SKM-1 treated with dmso at 0.1 percent for 144 hours (cell line): ENCODE results near the gene C1orf87.
A peak's percentile ranks its signal among the peaks of the same experiment; 100 is the strongest.
"Not testable (repeated sequence)": the region's sequence is repeated elsewhere in the genome, so short reads cannot be mapped to it uniquely, and the experiment has no call there.

Source experiments
- DNase-seq: peaks from one replicate; lab custom pipeline; 2025; ENCODE audit not compliant: unreplicated experiment; lab: John Stamatoyannopoulos, UW

Gene C1orf87

DNA sequence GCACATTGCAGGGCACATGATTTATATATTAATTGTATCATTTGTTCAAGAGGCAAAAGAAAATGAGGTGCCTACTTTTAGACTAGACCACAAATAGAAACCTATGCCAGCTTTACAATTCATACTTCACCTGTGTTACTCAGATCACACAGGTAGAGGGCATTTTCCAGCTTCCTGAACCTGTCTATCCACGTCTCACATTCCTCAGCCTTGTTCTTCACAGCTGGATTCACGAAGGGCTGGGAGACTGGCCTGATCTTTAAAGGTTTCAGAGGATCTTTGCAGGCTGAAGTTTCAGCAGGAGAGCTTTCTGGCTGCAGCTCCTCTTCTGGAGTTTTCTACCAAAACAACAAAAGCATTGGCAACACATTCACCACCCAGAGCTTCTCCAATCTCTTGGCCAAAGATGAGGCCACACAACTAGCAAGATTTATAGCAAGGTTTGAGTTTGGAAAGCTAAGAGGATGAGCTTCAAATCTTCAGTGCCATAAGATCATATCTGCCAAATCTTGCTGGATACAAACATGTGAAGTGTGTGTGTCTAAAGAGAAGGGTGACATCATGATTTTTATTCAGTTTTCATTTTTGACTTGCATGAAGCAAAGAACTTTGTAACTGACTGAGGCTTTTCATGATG is 76.0 kb downstream of the C1orf87 start:
- DNase-seq = no peak

- DNase-seq = no peak
Observed at GRCh38 chr1:59994302-59995198, 79.0 kb downstream of the C1orf87 start.

DNA sequence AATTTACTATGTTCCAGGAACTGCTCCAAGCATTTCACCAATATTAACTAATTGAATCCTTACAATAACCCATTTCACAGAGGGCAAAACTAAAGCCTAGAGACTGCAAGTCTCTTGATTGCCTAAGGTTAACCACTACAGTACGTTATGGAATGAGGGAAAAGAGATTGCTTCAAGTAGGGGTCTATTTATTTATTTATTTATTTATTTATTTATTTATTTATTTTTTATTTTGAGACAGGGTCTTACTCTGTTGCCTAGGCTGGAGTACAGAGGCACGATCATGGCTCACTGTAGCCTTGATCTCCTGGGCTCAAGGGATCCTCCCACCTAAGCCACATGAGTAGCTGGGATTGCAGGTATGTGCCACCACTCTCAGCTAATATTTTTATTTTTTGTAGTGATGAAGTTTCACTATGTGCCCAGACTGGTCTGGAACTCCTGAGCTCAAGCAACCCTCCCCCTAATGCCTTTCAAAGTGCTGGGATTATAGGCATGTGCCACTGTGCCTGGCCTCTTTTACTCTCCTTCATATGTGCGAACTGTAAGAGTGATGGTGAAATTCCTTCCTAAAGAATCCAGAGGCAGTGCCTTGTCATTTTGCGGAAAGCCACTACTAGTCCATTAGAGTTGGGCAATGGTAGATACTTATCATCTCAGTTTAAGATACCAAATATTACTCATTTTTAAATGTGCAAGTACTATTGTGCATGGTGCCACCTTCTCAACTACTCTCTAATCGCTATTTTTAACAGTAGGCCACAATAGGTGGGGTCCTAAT is 81.3 kb downstream of the C1orf87 start:
- DNase-seq = no peak

GRCh38 chr1:59990470-59990869 is 83.1 kb downstream of the C1orf87 start:
- DNase-seq = no peak

DNA sequence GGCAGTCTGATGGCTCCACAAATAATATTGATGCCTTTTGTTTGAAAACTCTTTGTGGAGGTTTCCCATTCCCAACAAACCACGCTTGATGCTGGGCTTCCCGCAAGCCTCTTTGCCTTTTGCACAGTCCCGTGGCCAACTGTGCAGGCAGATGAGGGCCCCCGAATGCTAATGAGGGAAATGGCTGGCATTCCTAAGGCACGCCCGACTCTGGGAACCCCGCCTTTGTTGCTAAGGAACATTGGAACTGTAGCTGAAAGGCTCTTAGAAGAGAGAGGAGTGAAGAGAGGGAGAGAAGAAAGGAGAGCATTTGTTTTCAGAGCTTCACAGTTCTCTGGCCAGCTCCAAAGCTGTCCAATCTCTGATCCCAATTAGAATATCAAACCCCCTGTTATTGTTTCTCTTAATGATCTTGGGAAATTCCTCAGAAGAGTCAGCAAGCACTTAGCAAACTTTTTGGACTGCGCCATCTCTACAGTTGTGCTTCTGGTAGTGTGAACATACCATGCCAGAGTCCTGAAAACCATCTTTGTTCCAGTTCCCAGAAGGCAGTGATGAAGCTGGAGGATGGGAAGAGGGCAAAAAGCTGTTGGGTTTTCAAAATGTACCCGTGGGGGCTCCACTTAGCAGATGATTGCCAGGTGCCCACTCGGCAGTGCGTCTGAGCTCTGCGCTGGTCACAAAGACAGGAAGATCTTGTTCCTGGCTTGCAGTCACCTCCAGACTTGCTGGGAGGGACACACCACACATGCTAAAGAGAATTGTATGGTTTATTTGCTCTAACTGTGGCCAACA is 86.9 kb downstream of the C1orf87 start:
- DNase-seq = peak; percentile 44

- DNase-seq = no peak
Observed at GRCh38 chr1:59985911-59986515, 87.6 kb downstream of the C1orf87 start.

DNA sequence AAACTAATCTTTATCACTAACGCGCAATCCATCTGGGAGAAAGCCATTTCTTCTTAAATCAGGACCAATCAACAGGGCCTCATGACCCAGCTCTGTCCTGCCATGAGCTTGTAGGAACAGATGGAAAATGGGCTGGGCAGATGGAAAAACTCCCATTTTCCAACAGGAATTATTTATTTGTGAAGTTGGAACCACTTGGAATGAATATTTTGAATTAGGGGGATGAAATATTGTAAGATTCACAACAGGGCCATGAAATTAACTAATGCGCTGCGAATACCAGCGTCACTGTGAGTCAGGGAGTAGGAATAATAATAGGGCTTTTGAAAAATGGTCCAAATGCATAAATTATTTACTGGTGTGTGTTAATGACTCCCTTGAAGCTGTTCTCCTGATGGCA is 93.9 kb downstream of the C1orf87 start:
- DNase-seq = no peak

- DNase-seq = no peak
Observed at GRCh38 chr1:59978511-59978910, 95.1 kb downstream of the C1orf87 start.

DNA sequence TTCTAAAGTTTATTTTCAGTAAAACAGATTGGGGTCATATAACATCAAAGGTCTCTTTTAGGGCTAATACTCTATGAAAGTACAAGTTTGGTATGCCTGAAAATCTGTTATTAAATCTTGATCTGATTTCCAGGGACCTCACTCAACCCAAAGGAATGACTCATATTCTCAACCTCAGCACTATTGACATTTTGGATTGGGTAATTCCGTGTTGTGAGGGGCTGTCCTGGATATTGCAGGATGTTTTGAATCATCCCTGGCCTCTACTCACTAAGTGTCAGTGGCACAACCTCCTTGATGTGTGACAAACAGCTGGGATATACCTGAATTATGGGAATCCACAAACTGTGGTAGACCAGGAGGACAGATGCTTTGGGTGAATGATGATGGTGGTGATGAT is 95.5 kb downstream of the C1orf87 start:
- no peak for DNase-seq

DNA sequence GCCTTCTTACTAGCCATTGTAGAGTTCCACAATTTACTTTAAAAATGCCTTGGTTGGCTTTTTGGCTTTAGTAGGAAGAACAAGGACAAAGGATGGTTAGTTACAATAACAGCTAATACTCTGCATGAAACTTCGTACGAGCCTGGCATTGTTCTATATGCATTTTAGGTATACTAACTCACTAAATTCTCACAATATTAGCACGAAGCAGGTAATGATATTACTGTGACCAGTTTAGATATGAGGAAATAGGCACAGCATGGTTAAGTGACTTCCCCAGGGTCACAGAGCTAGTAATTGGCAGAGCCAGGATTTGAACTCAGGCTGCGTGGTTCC is 96.5 kb downstream of the C1orf87 start:
- no peak for DNase-seq

DNA sequence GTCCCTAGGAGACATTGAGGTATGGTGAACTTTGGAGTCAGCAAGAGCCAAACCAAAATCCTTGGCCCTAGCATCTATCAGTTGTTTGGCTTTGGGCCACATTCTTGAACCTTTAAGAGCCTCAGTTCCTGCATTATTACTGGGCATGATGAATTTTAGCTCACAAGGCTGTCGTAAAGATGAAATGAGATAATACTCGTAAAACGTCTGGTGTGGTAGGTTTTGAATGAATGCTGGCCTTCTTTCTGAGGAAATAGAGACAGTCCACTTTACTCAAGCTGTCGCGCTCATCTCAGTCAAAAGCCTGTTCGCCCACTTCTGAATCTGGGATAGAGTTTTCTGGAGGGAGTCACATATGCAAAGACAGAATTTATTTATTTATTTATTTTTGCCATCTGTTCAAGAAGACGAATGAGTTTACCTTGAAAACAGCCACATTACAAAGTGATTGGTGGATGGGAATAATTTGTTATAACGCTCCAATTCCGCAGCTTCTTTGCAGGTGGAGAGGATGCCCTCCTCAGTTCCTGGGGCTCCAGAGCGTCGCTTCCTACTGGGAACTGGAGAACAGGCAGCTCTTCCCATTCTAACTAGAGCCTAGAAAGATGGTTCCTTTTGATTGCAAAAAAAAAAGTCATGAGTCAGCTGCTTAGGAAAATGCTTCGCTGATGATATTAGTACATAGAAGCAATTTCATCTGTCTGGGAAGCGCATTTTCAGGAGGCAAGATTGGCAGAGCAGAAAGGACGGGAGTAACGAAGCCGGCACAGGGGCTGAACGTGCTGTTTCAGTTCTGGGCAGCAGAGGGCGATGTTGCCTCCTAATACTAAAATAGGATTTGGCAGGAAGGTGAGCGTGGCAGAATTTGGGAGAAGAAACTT is 97.1 kb downstream of the C1orf87 start:
- peak; percentile 22 for DNase-seq

DNA sequence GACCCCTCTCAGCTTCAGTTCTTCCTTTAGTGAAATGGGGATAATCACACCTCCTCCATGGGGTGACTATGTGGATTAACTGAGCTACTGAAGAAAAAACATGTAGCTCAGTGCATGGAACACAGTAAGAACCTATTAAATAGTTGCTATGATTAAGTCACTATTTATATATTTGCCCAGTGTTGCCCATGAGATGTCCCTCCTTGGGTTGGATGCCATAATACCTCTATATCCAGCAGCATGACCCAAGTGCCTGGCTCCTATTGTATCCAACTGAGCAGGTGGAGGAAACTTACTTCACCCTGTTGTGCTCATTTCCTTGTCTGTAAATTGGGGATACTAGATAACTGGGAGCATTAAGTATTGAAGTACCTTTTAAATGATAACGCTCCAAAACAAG is 99.9 kb downstream of the C1orf87 start:
- no peak for DNase-seq

DNA sequence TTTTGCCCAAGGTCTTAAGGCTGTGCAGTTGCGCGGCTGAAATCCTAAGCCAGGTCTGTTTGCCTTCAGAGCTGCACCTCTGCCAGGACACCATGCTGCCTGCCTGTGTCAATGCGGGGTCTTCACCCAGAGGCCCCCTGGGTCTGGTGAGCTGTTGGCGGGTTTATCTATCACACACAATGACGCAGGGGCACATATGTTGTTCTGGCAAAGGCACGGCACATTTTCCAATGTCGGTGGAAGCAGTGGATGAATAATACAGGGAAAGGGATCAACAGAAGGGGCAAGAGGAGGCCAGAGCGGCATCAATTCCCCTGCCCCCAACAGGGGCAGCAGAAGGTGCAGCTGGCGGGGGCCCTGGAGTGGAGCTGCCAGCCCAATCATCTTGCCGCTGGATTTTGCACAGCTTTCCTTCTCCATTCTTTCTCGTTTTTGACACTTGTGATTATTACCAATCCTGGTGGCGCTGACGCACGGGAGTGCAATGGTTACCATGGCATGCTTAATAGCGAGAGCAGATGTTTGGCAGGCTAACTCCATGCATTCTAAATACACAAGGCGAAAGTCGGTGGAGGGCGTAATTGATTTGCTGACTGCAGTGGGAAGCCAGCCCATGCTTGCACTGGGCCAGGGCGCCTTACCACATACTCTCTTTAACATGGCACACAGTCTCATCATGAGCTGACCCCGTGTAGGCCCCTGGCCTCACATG is 101.2 kb downstream of the C1orf87 start:
- DNase-seq = no peak

- peak; percentile 66 for DNase-seq
Observed at GRCh38 chr1:59971464-59971911, 102.1 kb downstream of the C1orf87 start.

DNA sequence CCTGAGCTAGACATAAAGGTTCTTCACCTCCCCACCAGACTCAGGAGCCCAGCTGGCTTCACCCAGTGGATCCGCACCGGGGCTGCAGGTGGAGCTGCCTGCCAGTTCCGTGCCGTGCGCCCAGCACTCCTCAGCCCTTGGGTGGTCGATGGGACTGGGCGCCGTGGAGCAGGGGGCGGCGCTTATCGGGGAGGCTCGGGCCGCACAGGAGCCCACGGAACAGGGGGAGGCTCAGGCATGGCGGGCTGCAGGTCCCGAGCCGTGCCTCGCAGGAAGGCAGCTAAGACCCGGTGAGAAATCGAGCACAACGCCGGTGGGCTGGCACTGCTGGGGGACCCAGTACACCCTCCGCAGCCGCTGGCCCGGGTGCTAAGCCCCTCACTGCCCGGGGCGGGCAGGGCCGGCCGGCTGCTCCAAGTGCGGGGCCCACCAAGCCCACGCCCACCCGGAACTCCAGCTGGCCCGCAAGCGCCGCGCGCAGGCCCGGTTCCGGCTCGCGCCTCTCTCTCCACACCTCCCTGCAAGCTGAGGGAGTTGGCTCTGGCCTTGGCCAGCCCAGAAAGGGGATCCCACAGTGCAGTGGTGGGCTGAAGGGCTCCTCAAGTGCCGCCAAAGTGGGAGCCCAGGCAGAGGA is 103.9 kb downstream of the C1orf87 start:
- DNase-seq = not testable (repeated sequence)

- not testable (repeated sequence) for DNase-seq
Observed at GRCh38 chr1:59968746-59969145, 104.8 kb downstream of the C1orf87 start.

DNA sequence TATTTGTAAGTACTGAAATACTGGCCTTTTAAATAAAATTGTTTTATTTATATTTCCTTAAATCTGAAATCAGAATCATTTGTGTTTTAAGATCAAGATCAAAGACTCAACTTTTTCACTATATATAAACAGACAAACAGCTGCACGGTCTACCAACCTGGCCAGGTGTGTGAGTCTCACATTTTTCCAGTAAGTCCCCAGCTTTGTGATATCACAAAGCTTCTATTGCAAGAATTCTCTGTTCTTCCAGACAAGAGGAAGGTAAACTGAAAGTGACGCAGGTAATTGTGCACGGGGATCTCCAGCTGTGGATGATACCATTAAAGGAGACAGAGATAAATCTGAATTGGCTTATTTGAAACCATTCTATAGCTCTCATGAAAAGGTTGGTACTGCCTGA is 105.8 kb downstream of the C1orf87 start:
- DNase-seq = no peak

DNA sequence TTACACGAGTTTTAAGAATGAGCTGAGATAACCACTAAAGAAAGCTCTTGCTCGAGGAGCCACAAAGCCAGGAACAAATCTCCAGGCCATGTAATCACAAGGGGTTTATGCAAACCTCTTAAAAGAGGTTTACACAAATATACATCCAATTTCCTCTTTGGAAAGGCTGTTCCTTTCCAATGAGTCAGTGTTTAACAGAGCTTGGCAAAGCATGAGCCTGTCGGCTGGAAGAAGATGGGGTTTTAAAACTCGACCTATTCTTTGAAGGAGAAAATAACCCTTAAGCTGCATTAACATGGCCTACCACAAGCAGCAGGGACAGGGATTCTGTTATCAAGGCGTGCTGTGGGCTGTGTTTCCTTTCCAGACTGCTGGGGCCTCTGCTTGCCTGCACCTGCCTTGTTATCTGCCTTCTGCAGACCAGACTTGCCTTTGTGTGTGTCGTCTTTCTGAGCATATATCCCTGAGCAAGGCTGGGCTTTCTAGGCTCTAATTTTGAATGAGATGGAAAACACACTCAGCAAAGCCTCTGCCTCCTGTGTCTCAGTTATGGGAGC is 106.4 kb downstream of the C1orf87 start:
- no peak for DNase-seq
